ENCODE measurements around the gene CACNA2D3.

CACNA2D3 gene

DNA sequence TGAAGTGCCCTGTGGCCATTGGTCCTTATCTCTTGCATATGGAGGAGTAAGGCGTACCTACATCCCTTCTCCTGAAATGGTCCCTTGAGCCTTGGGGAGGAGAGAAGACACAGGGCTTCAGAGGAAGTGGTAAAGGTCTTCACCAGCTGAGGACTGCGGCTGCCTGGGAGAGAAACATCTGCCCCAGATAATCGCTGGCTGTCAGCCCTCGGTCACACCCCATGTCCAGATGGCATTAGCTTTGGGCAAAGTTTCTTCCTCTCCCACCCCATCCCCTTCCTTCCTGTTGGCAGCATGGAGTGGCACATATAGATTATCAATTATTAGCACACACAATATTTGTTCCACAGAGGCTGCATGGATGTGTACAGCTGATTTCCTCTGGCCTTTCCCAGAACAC is 743.9 kb downstream of the CACNA2D3 start:
- no peak for DNase-seq

DNA sequence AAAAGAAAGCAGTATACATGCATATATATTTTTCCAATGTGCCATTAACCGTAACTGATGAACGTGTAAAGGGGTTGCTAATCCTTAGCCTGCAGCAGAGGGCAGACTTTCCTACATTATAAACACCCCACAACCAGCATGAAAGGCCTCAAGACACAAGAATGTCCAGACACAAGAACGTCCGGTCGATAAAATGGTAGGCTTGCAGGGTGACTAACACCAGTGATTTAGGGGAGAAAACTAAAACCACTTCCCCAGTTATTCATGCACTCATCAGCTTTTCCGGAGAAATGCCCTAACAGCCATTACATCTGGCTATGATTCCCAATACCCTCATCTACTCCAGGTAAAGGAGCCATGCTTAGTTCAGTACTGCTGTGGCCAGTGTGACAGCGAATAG is 748.1 kb downstream of the CACNA2D3 start:
- DNase-seq: peak; percentile 98

DNA sequence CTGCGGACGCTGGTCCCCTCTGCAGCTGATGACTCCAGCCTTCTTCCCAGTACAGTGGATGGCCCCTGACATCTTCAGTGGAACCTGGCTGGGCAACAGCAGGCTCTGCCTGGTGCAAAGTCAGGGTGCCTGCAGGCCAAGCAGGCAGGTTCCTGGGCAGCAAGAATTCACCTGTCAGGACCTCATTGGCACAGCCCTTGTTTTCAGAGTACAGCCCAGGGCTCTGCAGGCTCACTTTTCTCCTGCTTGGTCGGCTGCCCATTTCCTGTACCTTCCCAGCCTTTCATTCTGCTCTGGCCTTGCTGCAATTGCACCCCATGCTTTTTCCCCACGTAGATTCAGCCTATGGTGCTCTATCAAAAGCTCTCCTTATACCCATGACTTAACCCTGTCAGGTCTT is 749.5 kb downstream of the CACNA2D3 start:
- DNase-seq: no peak

DNA sequence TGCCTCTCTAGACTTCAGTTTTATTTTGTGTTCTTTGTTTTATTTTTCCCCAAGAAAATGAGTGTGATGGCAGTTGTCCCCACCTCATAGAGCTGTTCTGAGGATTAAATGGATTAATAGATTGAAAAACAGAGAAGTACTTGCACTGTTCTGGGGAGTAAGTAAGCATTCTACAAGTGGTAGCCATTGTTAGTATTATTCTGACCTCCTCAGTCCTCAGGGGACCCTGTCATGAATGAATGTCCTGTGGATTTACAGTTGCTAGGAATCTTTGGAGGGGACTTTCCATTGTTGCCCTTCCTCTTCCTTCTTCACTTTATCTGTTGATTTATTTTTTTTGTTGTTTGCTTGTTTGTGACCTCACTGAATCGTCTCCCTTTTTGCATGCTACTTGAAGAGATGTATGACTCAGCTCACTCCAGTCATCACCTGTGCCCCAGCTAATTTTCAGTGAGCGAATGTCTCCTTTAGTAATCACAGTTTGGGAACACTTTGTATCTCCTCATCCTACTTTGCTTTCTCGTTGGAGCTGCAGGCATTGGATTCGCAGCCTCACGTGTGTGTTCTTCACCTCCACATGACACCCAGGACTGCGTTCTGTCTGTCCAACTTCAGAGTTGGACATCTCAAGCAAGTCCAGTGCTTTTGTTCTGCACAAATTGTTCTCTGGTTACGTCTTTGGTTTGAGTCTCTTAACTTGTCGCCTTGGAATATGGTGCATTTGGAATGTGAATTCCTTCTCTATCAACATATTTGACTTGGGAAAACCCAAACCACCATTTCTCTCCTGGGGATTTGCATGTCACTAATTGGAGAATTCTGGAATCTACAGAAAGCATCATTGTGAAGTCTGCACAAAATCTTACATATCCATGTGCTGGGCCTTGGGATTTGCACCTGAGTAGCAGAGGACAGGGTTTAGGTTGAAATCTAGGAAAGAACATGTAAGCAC is 751.0 kb downstream of the CACNA2D3 start:
- DNase-seq: no peak

DNA sequence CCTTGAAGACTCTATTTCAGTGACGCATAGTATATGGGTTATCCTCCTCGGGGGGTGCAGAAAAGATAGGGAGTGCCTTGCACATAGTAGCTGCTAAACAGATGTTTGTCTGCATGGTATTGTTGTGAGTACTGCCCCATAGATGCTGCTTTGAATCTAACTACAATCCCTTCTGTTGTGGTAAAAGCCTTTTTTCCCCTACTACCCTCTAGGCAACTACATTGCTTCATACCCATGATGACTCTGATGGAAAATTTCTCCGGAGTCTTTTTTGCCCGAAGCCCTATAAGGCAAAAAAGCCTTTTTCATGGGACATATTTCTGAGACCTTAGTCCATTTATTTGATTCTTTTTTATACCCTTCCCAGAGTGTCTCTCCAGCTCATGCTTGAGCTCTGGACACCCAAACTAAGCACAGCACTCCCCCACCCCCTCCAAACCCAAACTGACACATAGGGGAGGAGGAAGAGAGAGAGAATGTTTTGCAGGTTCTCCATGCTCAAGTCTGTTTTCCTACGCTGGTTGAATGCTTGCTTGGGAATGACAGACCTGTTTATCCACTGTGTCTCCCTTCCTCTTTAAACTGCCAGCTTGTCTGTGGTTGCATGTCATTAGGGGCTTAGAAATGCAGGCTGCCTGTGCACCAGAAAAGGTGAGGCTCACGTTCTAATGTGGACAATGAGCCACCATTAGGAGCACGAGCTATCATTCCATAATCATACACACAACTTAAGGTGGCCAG is 752.6 kb downstream of the CACNA2D3 start:
- DNase-seq: no peak

DNA sequence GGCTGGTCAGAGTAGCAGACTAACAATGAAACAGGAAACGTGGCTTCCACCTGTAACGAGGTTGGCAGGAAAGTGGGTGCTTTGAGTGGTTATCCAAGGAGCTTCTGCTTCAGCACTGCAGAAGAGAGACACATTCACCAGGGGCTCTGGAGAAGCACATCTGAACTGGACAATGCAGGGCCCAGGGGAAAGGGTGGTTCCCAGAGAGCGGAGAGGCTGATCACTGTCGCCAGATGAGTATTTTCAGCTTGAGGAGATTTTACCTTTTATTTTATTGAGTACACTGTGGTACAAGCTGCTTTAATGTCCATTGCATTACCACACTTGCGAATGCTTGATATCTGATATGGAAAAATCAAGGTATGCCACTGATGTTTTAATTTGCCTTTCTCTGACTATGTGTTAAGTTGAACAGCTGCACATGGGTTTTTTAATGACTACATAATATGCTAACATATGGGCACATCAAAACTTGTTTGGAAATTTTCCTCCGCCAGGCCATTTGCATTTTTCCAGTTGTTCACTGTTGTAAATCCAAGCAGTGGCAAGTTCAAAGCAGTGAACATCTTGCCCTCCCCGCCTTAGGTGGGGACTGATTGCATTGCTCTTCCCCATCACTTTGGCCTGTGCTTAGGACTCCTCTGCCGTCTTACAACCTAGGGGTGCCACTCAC is 753.4 kb downstream of the CACNA2D3 start:
- no peak for DNase-seq

GRCh38 chr3:54876694-54877093 is 754.3 kb downstream of the CACNA2D3 start:
- DNase-seq: no peak

- peak; percentile 55 for DNase-seq
These were observed 755.4 kb downstream of the CACNA2D3 start for GRCh38 chr3:54877730-54878129.

GRCh38 chr3:54878145-54878544 is 755.8 kb downstream of the CACNA2D3 start:
- peak; percentile 44 for DNase-seq

DNA sequence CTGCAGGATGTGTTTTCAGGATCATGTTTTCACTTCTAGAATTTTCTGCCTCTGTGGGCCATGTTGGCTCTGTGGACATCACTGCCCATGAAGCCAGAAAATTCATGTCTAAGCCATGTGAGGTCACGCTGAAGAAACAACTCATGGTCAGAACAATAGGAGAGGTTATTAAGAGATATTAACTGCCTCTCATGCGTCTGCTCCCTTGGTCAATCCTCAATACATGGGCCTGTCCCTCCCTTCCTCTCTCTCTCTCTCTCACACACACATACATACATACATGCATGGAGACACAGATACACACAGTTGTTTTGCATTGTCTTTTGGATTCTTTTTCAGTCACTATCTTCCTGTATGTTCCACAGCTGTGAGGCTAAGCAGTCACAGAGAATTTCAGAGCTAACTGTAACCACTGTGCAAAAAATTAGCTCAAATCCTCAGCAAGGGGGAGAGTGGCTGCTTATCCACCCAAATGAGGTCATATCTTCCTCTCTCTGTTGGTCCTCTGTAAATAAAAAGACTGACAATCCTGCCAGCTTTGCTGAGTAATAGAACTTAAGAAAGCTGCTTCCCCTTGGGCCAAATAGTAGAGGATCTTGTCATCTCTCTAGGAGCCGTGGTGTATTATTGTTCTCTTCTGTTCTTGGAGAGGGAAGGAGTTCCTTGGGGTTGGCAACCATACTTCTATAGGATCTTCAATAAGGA is 759.9 kb downstream of the CACNA2D3 start:
- DNase-seq: peak; percentile 96

DNA sequence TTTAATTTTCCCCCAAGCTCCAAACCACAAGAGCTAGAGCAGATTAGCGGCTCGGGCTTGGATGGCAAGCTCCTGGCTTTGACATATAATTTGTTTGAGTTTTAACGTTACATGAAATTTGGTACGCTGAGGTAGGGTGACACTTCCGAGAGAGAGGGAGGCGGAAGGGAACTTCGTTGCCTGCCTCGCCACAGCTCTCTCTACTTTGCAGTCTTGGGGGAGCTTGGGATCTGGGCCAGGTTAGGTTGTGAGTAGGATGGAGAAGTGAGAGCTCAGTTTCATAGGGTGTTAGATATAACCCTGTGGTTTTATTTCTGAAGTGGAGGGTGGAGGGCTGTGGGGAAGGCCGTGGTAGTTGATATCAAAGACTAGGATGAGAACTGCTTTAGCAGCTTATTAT is 765.8 kb downstream of the CACNA2D3 start:
- DNase-seq: no peak

GRCh38 chr3:54888873-54889272 is 766.5 kb downstream of the CACNA2D3 start:
- no peak for DNase-seq

DNA sequence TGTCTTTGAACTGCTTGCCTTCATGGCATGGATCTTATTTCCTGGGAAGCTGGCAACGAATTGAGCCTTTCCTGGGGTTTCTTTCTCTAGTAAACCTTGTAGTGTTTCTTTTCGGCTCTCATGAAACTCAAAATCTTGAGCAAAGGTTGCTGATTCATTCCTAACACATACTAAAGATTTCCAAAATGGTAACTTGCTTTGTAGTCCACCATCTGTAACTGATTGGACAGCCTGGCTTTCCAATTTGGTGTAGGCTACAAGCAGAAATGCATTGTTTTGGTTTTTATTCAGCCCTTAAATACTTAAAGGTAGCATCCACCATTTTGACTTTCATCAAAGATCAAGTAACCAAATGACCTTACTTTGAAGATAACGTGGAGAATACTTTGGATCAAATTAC is 767.4 kb downstream of the CACNA2D3 start:
- no peak for DNase-seq

GRCh38 chr3:54891540-54891897 is 769.2 kb downstream of the CACNA2D3 start:
- peak; percentile 97 for DNase-seq

DNA sequence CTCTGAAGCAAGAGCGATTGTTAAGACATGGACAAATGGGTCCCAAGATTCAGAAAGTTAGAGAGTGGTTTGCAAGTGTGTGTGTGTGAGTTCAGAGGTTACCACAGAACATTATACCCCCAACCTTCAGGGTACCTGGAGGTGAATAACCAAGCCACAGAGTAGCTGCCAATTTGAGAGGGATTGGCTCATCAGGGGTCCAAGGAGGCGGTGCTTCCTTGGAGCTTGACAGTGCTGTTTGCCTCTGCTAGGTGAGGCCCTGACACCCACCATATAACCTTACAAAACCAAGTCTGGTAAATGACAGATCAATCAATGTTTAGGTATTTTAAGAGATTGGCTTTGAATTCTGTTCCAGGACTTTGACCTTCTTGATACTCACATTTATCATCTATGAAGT is 769.8 kb downstream of the CACNA2D3 start:
- DNase-seq: no peak

DNA sequence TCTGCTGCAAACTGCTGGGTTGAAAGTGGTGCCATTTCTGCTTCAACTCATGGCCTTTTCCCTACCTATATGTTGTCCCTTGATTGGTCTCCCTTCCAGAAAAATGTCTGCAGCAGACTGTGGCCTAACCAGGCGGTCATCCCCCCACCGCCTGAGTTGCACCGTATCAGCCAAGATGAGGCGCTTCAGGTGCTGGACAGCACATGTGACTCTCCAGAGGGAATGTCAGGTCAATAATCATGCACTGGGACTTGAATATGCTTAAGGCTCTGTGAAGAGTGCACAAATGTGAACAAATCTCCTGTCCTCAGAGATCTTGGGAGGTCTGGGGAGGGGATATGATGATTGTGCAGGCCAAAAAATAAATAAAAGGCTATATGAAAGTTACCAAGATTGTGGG is 773.3 kb downstream of the CACNA2D3 start:
- no peak for DNase-seq

DNA sequence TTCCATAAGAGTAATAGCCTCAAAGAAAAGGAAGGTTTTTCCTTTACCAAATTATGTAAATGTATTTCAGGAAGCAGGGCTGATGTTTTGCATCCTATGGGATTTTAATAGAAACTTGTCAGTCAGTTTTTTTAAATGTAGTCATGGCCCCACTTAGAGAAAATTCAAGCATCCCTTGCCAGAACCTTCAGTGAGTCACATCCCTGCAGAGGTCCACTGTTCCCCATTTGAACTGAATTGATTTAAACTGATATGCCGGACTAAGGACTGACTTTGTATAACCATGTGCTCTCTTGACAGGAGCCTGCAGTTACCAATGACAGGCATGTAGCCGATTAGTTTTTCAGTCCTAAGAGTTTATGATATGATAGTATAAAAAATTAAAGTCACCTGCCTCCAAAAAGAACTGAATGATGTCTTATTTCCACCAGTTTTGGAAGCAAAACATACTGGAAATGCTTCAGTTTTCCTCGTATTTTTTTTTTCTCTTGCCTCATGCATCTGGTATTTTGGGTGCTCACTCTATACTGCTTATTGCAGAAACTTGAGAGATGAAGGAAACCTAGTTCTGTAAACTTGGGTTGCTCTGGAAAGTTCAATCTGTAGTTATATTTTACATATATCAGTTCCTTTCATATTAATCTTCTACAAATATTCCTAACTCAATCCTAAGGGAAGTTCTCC is 774.8 kb downstream of the CACNA2D3 start:
- DNase-seq: peak; percentile 84

- no peak for DNase-seq
These were observed 776.9 kb downstream of the CACNA2D3 start for GRCh38 chr3:54899273-54899672.

- DNase-seq: peak; percentile 51
These were observed 778.7 kb downstream of the CACNA2D3 start for GRCh38 chr3:54900838-54901591.

- DNase-seq: no peak
These were observed 779.7 kb downstream of the CACNA2D3 start for GRCh38 chr3:54901906-54902685.

Measured in fibroblast of skin of right biceps (primary cell).